ENCODE measurements around the gene TCF3.

TCF3 gene

DNA sequence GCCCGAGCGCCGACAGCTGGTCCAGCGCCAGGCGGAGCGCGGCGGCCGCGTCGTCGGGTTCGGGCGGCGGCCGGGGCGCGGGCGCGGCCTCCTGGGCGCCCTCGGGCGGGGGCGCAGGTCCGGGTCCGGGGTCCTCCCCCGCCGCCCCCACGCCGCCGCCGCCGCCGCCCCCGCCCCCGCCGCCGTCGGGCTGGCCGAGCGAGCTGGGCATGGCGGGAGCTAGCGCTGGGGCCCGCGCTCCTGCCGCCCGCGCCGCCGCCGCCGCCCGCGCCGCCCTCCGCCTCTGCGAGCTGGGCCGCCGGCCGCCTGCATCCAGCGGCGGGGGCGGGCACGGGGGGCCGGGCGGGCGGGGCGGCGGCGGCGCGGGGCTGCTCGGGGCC lies 84.6 kb downstream of the TCF3 start:
- DNase-seq (ENCODE audit: low read depth): no peak
- peak overlapping the region; percentile 71 for H3K4me3 ChIP-seq (replicated peaks; ENCODE audit: low read depth, low read length)
- TF ChIP-seq, protein P1, sequence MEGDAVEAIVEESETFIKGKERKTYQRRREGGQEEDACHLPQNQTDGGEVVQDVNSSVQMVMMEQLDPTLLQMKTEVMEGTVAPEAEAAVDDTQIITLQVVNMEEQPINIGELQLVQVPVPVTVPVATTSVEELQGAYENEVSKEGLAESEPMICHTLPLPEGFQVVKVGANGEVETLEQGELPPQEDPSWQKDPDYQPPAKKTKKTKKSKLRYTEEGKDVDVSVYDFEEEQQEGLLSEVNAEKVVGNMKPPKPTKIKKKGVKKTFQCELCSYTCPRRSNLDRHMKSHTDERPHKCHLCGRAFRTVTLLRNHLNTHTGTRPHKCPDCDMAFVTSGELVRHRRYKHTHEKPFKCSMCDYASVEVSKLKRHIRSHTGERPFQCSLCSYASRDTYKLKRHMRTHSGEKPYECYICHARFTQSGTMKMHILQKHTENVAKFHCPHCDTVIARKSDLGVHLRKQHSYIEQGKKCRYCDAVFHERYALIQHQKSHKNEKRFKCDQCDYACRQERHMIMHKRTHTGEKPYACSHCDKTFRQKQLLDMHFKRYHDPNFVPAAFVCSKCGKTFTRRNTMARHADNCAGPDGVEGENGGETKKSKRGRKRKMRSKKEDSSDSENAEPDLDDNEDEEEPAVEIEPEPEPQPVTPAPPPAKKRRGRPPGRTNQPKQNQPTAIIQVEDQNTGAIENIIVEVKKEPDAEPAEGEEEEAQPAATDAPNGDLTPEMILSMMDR (IDR thresholded peaks at IDR 0.05; ENCODE audit: low read length, missing control alignments): no peak

DNA sequence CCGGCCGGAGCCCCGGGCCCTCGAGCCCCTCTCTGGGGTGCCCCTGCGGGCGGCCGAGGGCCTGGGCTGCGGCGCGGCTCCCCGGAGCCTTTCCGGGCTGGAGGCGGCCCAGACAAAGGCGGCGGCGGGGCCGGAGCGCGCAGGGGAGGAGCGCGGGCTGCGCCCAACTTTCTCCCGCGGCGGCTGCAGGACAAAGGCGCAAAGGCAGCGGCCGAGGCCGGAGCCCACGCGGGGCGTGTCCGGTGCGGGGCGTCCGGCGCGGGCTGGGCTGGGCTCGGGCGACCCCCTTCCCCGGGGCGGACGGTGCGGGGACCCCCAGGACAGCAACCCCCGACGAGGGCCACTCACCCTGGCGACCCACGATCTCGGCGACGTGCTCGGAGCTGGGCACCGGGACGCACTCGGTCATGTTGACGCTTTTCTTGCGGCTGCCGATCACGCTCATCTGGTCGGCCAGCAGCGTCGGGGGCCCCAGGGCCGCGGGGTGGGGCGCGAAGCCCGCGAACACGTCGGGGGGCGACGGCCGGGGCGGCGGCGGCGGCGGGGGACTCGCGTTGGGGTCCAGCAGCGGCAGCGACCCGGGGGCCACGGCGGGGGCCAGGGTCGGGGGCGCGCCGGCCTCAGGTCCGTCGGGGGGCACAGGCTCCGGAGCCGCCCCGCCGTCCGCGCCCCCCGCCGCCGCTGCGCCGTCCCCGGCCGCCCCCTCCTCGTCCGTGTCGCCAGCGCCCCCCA lies 85.1 kb downstream of the TCF3 start:
- TF ChIP-seq, protein P1 (IDR thresholded peaks at IDR 0.05; ENCODE audit: low read length, missing control alignments): no peak
- H3K4me3 ChIP-seq (replicated peaks; ENCODE audit: low read depth, low read length): peak overlapping the region; percentile 71
- DNase-seq (ENCODE audit: low read depth): peak; percentile 44

DNA sequence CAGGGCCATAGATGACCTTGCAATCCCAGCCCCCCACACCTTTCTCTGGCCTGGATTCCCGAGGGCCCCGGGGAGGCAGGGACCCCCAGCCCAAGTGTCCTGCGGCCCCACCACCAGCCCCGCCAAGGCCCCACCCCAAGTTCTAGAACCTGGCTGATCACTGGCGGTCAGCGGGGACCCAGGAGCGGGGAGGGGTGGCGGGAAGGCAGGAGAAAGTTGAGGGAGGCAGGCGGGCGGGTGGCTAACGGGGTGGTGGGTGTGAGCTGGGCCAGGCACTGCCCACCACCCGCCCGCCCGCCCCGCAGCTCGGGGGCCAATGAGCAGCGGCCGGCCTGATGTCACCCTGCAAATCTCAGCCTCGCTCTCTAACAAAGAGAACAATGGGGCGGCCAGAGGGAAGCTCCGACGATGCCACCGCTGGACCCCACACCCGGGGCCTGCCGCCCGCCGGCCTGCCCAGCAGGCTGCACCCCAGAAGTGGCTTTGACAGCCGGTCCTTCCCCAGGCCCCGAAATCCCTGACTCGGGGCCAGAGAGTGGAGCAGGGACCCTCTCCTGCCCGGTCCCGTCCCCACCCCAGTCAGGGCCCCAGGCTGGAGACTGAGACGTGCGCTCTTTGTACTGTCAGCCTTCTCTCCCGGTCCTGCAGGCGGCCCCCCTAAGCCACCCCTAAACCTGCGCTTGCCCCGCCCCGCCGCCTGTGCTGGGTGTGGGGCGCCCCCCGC lies 85.9 kb downstream of the TCF3 start:
- TF ChIP-seq, protein P1 (IDR thresholded peaks at IDR 0.05; ENCODE audit: low read length, missing control alignments): no peak
- H3K4me3 ChIP-seq (replicated peaks; ENCODE audit: low read depth, low read length): peak overlapping the region; percentile 71
- peak; percentile 82 for DNase-seq (ENCODE audit: low read depth)

DNA sequence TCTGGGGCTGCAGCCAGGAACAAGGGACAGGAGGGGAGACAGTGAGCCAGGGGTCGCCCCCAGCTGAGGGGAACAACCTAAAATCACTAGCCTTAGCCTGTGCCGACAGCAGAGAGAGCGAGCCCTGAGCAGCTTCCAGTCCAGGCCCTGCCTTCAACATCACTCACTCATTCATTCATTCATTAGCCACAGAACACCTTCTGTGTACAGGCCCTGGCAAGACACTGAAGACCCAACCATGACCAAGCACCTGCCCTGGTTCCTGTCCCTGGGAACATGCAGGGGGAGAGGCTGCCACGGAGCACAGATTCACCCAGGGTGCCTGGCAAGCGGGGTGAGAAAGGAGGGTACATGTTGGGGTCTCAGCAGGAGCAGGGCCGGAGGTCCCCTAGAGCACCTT lies 89.2 kb downstream of the TCF3 start:
- DNase-seq (ENCODE audit: low read depth): no peak
- H3K4me3 ChIP-seq (replicated peaks; ENCODE audit: low read depth, low read length): no peak overlapping the region
- TF ChIP-seq, protein P1 (IDR thresholded peaks at IDR 0.05; ENCODE audit: low read length, missing control alignments): no peak

DNA sequence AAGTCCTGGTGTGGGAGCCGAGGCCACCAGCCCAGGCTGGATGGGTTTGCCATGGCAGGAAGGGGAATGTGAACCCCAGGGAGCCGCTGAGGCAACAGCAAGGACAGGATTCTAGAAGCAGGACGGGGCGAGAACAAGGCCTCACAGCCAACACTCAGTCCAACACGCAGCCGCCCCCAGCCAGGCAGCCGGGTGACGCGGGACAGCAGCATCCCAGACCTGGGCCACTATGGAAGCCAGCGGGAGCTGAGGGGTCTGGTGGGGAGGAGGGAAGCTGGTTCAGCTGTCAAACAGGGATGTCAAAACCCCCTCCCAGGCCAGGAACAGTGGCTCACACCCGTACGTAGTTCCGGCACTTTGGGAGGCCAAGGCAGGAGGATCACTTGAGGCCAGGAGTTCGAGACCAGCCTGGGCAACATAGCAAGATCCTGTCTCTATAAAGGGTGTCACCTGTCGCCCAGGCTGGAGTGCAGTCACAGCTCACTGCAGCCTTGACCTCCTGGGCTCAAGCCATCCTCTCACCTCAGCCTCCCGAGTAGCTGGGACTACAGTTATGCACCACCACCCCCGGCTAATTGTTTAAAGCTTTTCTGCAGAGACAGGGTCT lies 91.1 kb downstream of the TCF3 start:
- no peak overlapping the region for H3K4me3 ChIP-seq (replicated peaks; ENCODE audit: low read depth, low read length)
- TF ChIP-seq, protein P1 (IDR thresholded peaks at IDR 0.05; ENCODE audit: low read length, missing control alignments): no peak
- DNase-seq (ENCODE audit: low read depth): no peak

DNA sequence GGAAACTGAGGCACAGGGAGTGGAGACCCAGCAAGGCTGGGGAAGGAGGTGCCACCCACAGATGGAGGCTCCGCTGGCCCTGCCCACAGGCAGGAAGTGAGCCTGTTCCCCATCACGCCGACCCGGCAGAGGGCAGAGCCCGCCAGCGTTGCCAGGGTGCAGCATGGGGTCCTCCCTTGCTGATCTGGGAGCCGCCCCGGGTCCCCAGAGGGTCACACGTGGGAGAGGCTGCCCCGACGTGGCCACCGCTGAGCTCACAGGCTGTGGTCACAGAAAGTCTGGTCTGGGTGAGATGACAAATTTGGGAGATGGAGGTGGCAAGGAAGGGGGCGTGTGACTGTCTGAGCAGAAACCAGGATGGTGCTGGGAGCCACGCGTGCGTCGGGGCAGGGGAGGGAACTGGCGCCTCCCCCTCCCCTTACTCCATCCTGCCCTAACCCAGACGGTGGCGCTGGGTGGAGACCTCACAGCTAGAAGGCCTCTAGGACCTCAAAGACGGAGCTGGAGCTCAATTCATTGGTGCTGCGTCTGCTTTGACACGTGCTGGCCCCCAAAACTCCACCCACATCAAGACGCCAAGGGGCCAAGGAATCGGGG lies 92.0 kb downstream of the TCF3 start:
- no peak overlapping the region for H3K4me3 ChIP-seq (replicated peaks; ENCODE audit: low read depth, low read length)

More for the DNA sequence above, 92.0 kb downstream of the TCF3 start:
- DNase-seq (ENCODE audit: low read depth): no peak
- TF ChIP-seq, protein P1 (IDR thresholded peaks at IDR 0.05; ENCODE audit: low read length, missing control alignments): no peak

Data from fibroblast of pulmonary artery (primary cell).